ENCODE results near the gene IQCN. TPM values are rescaled to one million over a fixed set of nuclear protein-coding genes. Genes with fewer than 3 reads are reported as not detected.
A peak's percentile ranks its signal among the peaks of the same experiment; 100 is the strongest.

Gene IQCN
- total RNA-seq, 1 donor from 2014 or later, result 2.4 TPM

- peak; percentile 92 for DNase-seq (ENCODE audit: low spot score)
These were observed 32.6 kb upstream of the IQCN start for GRCh38 chr19:18306888-18307260.

- DNase-seq (ENCODE audit: low spot score), result no peak
These were observed 32.1 kb upstream of the IQCN start for GRCh38 chr19:18306209-18306887.

GRCh38 chr19:18304458-18305310 lies 30.4 kb upstream of the IQCN start:
- peak; percentile 93 for DNase-seq (ENCODE audit: low spot score)

GRCh38 chr19:18304208-18304457 lies 29.9 kb upstream of the IQCN start:
- DNase-seq (ENCODE audit: low spot score), result no peak

DNA sequence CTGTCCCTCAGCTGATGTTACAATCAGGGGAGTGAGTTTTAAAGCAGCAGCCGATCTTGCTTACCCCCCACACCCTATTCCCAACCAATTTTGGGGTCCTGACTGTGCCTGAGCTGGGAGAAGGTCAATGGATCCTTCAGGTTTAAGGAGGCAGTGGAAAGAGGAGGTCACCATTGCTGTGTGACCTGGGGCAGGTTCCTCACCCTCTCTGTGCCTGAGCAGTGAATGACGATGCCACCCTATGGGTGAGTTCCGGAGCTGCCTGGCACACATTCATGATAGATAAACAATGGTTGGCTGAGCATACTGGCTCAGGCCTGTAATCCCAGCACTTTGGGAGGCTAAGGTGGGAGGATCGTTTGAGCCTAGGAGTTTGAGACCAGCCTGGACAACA lies 27.5 kb upstream of the IQCN start:
- DNase-seq (ENCODE audit: low spot score), result no peak

DNA sequence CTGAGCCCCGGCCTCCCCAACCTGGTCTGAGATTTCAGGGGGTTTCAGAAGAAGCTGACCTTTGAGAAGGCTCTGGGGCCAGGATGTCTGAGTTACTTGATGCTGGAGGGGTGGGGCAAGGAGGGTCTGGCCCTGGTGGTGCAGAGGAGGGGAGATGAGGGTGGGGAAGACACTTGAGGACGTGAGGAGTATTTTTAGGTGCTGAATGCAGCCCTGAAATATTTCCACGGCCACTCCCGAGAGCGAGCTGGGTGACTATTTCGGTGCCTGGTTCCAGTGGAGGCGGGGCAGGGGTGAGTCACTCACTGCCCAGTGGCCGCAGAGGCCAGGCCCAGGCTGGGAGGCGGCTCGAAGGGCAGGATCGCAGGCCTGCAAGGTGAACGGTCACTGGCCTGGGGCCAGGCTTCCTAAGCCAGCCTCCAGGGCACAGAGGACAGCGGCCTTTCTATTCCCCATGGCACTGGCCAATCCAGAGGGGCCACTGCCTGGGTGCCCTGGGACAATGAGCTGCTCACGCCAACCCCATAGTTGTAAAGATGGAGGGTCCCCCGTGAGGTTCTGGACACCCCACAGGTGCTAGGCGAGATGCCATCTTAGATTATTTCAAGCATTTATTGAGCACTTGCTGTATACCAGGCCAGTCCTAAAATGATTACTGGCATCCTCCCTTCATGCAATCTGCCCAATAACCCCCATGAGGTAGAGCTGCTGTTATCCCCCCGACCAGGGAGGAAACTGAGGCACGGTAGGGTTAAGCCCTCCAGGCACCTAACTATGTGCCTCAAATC lies 26.9 kb upstream of the IQCN start:
- peak; percentile 69 for DNase-seq (ENCODE audit: low spot score)

DNA sequence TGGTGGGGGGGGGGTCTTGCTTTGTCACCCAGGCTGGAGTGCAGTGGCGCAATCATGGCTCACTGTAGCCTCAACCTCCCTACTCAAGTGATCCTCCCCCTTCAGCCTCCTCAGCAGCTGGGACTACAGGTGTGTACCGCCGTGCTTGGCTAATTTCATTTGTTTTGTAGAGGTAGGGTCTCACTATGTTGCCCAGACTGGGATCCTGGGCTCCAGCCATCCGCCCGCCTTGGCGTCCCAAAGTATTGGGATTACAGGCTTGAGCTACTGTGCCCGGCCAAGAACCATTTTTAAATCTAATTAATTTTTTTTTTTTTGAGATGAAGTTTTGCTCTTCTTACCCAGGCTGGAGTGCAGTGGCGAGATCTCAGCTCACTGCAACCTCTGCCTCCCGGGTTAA lies 25.4 kb upstream of the IQCN start:
- no peak for DNase-seq (ENCODE audit: low spot score)

GRCh38 chr19:18298601-18299000 lies 24.3 kb upstream of the IQCN start:
- DNase-seq (ENCODE audit: low spot score), result no peak

DNA sequence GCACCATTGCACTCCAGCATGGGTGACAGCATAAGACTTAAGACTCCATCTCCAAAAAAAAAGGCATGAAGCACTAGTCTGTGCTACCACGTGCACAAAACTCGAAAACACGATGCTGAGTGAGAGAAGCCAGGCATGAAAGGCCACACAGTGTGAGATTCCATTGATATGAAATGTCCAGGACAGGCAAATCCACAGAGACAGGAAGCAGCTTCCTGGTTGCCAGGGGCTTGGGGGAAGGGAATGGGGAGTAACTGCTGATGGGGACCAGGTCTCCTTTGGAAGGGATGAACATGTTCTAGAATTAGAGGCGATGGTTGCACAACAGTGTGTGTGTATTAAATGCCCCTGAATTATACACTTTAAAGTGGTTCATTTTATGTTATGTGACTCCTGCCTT lies 23.1 kb upstream of the IQCN start:
- peak; percentile 75 for DNase-seq (ENCODE audit: low spot score)

DNA sequence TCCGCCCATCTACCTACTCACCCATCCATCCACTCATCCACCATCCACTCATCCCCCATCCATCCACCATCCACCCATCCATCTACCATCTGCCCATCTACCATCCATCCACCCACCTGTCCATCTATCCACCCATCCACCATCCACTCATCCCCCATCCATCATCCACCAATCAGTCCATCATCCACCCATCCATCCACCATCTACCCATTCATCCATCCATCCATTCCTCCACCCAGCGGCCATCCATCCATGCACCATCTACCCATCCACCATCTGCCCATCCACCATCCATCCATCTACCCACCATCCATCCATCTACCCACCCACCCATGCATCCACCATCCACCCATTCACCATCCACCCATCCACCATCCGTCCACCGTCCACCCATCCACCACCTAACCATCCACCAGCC lies 20.8 kb upstream of the IQCN start:
- DNase-seq (ENCODE audit: low spot score), result no peak

- DNase-seq (ENCODE audit: low spot score), result no peak
These were observed 20.2 kb upstream of the IQCN start for GRCh38 chr19:18294467-18294864.

- no peak for DNase-seq (ENCODE audit: low spot score)
These were observed 19.6 kb upstream of the IQCN start for GRCh38 chr19:18293642-18294466.

- peak; percentile 94 for DNase-seq (ENCODE audit: low spot score)
These were observed 18.8 kb upstream of the IQCN start for GRCh38 chr19:18292810-18293641.

GRCh38 chr19:18292462-18292809 lies 18.2 kb upstream of the IQCN start:
- no peak for DNase-seq (ENCODE audit: low spot score)

DNA sequence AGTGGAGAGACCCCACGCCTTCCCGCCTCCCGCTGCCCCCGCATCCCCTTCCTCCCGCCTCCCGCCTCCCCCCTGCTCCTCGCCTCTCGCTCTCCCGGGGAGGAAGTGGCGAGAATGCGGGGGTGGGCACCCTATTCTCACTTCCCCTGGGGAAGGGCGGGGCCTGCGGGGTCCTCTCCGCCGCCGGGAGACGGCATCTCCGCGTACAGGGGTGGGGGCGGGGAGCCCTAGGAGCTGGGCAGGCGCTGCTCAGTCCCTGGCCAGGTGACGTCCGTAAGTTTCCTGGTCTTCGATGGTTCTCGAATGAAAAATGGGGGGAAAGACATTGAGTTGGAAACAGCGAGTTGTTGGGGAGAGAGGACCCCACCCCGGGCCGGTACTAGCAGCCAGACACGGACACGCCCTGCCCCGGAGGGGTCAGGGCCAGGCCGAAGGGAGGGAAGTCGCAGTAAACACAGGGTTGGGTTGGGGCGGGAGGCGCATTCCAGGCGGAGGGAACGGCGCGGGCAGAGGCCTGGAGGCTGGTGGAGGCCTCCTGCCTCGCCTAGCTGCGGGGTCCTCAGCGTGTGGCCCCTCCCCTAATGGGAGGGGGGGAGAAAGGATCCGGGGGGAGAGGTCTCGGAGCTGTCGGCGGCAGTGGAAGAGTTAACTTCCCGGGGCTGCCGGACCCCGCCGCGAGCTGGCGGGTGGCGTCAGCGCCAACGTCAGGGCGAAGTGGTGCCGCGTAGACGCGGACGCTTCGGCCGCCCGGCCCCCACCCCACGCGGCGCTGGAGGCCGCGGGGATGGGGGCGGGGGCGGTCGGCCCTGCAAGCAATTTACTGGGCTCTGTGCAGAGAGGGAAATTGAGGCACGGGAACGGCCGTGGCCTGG lies 17.6 kb upstream of the IQCN start:
- peak; percentile 96 for DNase-seq (ENCODE audit: low spot score)

DNA sequence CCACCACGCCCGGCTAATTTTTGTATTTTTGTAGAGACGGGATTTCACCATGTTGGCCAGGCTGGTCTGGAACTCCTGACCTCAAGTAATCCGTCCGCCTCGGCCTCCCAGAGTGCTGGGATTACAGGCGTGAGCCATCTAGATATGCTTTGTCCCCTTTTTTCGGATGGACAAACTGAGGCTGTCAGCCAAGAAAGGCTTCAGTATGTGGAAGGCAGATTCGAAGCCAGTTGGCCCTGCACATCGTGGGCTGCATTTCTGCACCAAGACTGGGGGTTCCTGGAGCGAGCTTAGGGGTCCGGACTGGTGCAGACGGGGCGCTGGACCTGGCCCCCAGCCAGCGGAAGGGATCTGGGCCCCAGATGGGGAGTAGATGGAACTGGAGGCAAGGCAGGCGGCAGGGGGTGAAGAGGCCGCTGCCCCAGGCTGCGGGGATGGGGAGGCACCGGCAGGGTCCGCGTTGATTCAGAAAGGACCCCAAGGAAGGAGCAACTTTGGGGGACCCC lies 16.8 kb upstream of the IQCN start:
- DNase-seq (ENCODE audit: low spot score), result no peak

- DNase-seq (ENCODE audit: low spot score), result peak; percentile 65
These were observed 16.2 kb upstream of the IQCN start for GRCh38 chr19:18290302-18291018.

DNA sequence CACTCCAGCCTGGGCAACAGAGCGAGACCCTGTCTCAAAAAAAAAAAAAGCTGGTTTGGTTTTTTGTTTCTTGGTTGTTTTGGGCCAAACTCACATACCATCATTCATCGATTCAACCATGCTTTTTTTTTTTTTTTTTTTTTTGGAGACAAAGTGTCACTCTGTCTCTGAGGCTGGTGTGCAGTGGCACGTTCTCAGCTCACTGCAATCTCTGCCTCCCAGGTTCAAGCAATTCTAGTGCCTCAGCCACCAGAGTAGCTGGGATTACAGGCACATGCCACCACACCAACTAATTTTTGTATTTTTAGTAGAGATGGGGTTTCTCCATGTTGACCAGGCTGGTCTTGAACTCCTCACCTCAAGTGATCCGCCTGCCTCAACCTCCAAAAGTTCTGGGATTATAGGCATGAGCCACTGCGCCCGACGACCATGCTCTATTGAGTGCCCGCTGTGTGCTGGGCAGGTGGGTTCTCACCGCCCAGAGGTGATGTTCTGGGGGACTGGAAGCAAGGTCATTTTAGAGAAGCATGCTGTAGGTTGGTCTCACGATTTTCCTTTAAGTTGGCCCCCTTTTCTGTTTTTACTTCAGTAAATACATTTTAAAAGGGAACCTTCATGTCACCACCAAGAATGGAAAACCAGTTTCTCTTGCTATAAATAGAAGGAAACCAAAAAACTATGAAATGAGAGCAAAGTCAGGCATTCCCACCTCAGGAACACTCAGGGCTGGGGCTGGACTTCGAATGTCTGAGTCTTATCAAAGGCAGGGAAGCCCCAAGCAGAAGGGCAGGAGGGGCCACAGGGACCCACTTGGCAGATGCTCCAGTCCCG lies 15.4 kb upstream of the IQCN start:
- peak; percentile 62 for DNase-seq (ENCODE audit: low spot score)

Data from umbilical cord (tissue), 2 donors.